ENCODE data around the gene NFIX.

NFIX gene

GRCh38 chr19:13060233-13060963 is 65.1 kb downstream of the NFIX start:
- no peak for DNase-seq

GRCh38 chr19:13060964-13061927 is 66.0 kb downstream of the NFIX start:
- DNase-seq: peak; percentile 81

- DNase-seq: no peak
Measured at GRCh38 chr19:13062317-13062716, 67.0 kb downstream of the NFIX start.

GRCh38 chr19:13063461-13064091 is 68.3 kb downstream of the NFIX start:
- DNase-seq: no peak

GRCh38 chr19:13064092-13064489 is 68.8 kb downstream of the NFIX start:
- no peak for DNase-seq

- DNase-seq: no peak
Measured at GRCh38 chr19:13066226-13066625, 71.0 kb downstream of the NFIX start.

GRCh38 chr19:13066933-13067807 is 71.9 kb downstream of the NFIX start:
- DNase-seq: no peak

- no peak for DNase-seq
Measured at GRCh38 chr19:13068085-13068846, 73.0 kb downstream of the NFIX start.

- DNase-seq: no peak
Measured at GRCh38 chr19:13069415-13070359, 74.4 kb downstream of the NFIX start.

GRCh38 chr19:13070425-13071140 is 75.3 kb downstream of the NFIX start:
- no peak for DNase-seq

GRCh38 chr19:13071444-13072187 is 76.3 kb downstream of the NFIX start:
- no peak for DNase-seq

- no peak for DNase-seq
Measured at GRCh38 chr19:13072188-13072908, 77.1 kb downstream of the NFIX start.

GRCh38 chr19:13073263-13073662 is 78.0 kb downstream of the NFIX start:
- DNase-seq: no peak

- no peak for DNase-seq
Measured at GRCh38 chr19:13074378-13074777, 79.1 kb downstream of the NFIX start.

GRCh38 chr19:13076320-13076719 is 81.0 kb downstream of the NFIX start:
- no peak for DNase-seq

GRCh38 chr19:13076787-13077186 is 81.5 kb downstream of the NFIX start:
- DNase-seq: no peak

- DNase-seq: no peak
Measured at GRCh38 chr19:13077240-13077639, 82.0 kb downstream of the NFIX start.

- DNase-seq: no peak
Measured at GRCh38 chr19:13078381-13078780, 83.1 kb downstream of the NFIX start.

Measured in activated naive CD4-positive, alpha-beta T cell treated with Interleukin-2 at 50 U/mL for 16 hours (primary cell).